Measurements from ENCODE around the gene ST6GALNAC4. TPM values are rescaled to one million over a fixed set of nuclear protein-coding genes. Genes with fewer than 3 reads are reported as not detected.

The ST6GALNAC4 gene
- total RNA-seq, 1 donor from 2014 or later: 5.5 TPM

- peaks cover 6% of the 10 kb centered on the region for H3K27me3 Mint-ChIP-seq (ENCODE audit: insufficient read depth, low read depth)
- no peak overlapping the region for H3K4me2 ChIP-seq
- H3K79me2 ChIP-seq (ENCODE audit: low read depth): no peaks in the 10 kb centered on the region
- H3K4me3 Mint-ChIP-seq: no peak overlapping the region
- H3K9me3 ChIP-seq (ENCODE audit: low read depth): no peaks in the 10 kb centered on the region
- H3K27ac Mint-ChIP-seq: no peak overlapping the region
- H3K4me1 ChIP-seq: peaks cover 1% of the 10 kb centered on the region
- H3K9ac ChIP-seq: no peak overlapping the region
- no peaks in the 10 kb centered on the region for H3K9me3 Mint-ChIP-seq
- H3K27me3 ChIP-seq: peaks cover 20% of the 10 kb centered on the region
- H3K4me3 ChIP-seq: no peak overlapping the region
- no peak overlapping the region for H2AFZ ChIP-seq (replicated peaks)
- peaks cover 16% of the 10 kb centered on the region for H3K4me1 Mint-ChIP-seq
- no peaks in the 10 kb centered on the region for H3K36me3 Mint-ChIP-seq
- no peak overlapping the region for H3K27ac ChIP-seq
- no peaks in the 10 kb centered on the region for H3K36me3 ChIP-seq
- H3F3A ChIP-seq (ENCODE audit: low read depth): peaks cover under 1% of the 10 kb centered on the region
- no peaks in the 10 kb centered on the region for H4K20me1 ChIP-seq (ENCODE audit: low read depth)
- DNase-seq (ENCODE audit: low spot score): no peak
- no peak for TF ChIP-seq EZH2 (IDR thresholded peaks at IDR 0.05)
- no peak for TF ChIP-seq EZH2phosphoT487 (IDR thresholded peaks at IDR 0.05)
- no peak for TF ChIP-seq CTCF (IDR thresholded peaks at IDR 0.05)
Measured at GRCh38 chr9:127912296-127912695, 4.5 kb downstream of the ST6GALNAC4 start.

GRCh38 chr9:127910613-127911205, 6.1 kb downstream of the ST6GALNAC4 start:
- H3K9me3 Mint-ChIP-seq: no peaks in the 10 kb centered on the region
- peaks cover 4% of the 10 kb centered on the region for H3K27me3 Mint-ChIP-seq (ENCODE audit: insufficient read depth, low read depth)
- H3K4me1 Mint-ChIP-seq: peaks cover 19% of the 10 kb centered on the region
- no peaks in the 10 kb centered on the region for H3K9me3 ChIP-seq (ENCODE audit: low read depth)
- H3K4me1 ChIP-seq: peaks cover 8% of the 10 kb centered on the region
- H3K36me3 Mint-ChIP-seq: no peaks in the 10 kb centered on the region
- H3K27ac ChIP-seq: no peak overlapping the region
- peak overlapping the region; percentile 86 for H3K27ac Mint-ChIP-seq
- H3K9ac ChIP-seq: no peak overlapping the region
- H3K4me3 ChIP-seq: no peak overlapping the region
- H3K27me3 ChIP-seq: peaks cover 7% of the 10 kb centered on the region
- H3K4me2 ChIP-seq: no peak overlapping the region
- DNase-seq (ENCODE audit: low spot score): no peak
- H3F3A ChIP-seq (ENCODE audit: low read depth): no peaks in the 10 kb centered on the region
- TF ChIP-seq CTCF (IDR thresholded peaks at IDR 0.05) (peak; percentile 15), EZH2 (IDR thresholded peaks at IDR 0.05) (no peak)
- no peak overlapping the region for H3K4me3 Mint-ChIP-seq
- H4K20me1 ChIP-seq (ENCODE audit: low read depth): no peaks in the 10 kb centered on the region
- H2AFZ ChIP-seq (replicated peaks): no peak overlapping the region
- no peaks in the 10 kb centered on the region for H3K36me3 ChIP-seq
- H3K79me2 ChIP-seq (ENCODE audit: low read depth): no peaks in the 10 kb centered on the region

- Histone ChIP-seq H2AFZ (replicated peaks) (no peak overlapping the region), H3F3A (ENCODE audit: low read depth) (no peaks in the 10 kb centered on the region), H3K36me3 (no peaks in the 10 kb centered on the region), H3K9me3 (ENCODE audit: low read depth) (no peaks in the 10 kb centered on the region), H3K9ac (no peak overlapping the region), H3K4me2 (no peak overlapping the region), H3K79me2 (ENCODE audit: low read depth) (no peaks in the 10 kb centered on the region), H3K27ac (no peak overlapping the region), H4K20me1 (ENCODE audit: low read depth) (no peaks in the 10 kb centered on the region), H3K27me3 (no peaks in the 10 kb centered on the region), H3K4me3 (no peak overlapping the region), H3K4me1 (peaks cover 8% of the 10 kb centered on the region)
- H3K4me3 Mint-ChIP-seq: no peak overlapping the region
- H3K27me3 Mint-ChIP-seq (ENCODE audit: insufficient read depth, low read depth): peaks cover 7% of the 10 kb centered on the region
- H3K27ac Mint-ChIP-seq: no peak overlapping the region
- H3K4me1 Mint-ChIP-seq: peaks cover 27% of the 10 kb centered on the region
- no peaks in the 10 kb centered on the region for H3K36me3 Mint-ChIP-seq
- no peak for TF ChIP-seq CTCF (IDR thresholded peaks at IDR 0.05)
- TF ChIP-seq EZH2 (IDR thresholded peaks at IDR 0.05): no peak
- TF ChIP-seq EZH2phosphoT487 (IDR thresholded peaks at IDR 0.05): no peak
- DNase-seq (ENCODE audit: low spot score): no peak
- no peaks in the 10 kb centered on the region for H3K9me3 Mint-ChIP-seq
Measured at GRCh38 chr9:127909839-127910273, 7.0 kb downstream of the ST6GALNAC4 start.
